Heart right ventricle (tissue), 16 donors: ENCODE results near the gene ATXN7L2. TPM values are rescaled to one million over a fixed set of nuclear protein-coding genes. Genes with fewer than 3 reads are reported as not detected.
A peak's percentile ranks its signal among the peaks of the same experiment; 100 is the strongest.

Source experiments
- ATAC-seq, 8 donors: fragments of 200-7000 bp; cut with Tn5 transposase; one replicate each; pipeline ENCODE4 v1.9.1; 2020; ENCODE audit warnings: mild to moderate bottlenecking in 8 of 8, moderate library complexity in 8 of 8, moderate number of reproducible peaks in 1 of 8
- DNase-seq, 2 donors: peaks; one replicate each; pipeline ENCODE4 v3.0.0-alpha.2; 2020
- H3K27ac ChIP-seq, 10 donors: fragments of 200-600 bp; sonication (generic) in 2 of 10; one replicate each; pipeline versions ENCODE4 v1.5.0 to v1.8.0; 2020 to 2022; ENCODE audit warnings: mild to moderate bottlenecking in 3 of 10
- H3K27me3 ChIP-seq, 7 donors: fragments of 200-600 bp; one replicate each; pipeline ENCODE4 v1.8.0; 2021 to 2022; ENCODE audit warnings: mild to moderate bottlenecking in 2 of 7
- H3K36me3 ChIP-seq, 9 donors: fragments of 200-600 bp; sonication (generic) in 1 of 9; one replicate each; pipeline versions ENCODE4 v1.5.0 to v1.8.0; 2020 to 2022; ENCODE audit warnings: mild to moderate bottlenecking in 2 of 9
- H3K4me1 ChIP-seq, 9 donors: fragments of 200-600 bp; sonication (generic) in 1 of 9; one replicate each; pipeline versions ENCODE4 v1.5.0 to v1.8.0; 2020 to 2022; ENCODE audit warnings: mild to moderate bottlenecking in 4 of 9
- H3K4me3 ChIP-seq, 10 donors: fragments of 200-600 bp; sonication (generic) in 2 of 10; one replicate each; pipeline versions ENCODE4 v1.5.0 to v1.8.0; 2020 to 2022; ENCODE audit warnings: mild to moderate bottlenecking in 7 of 10, moderate library complexity in 2 of 10
- H3K9me3 ChIP-seq, 11 donors: fragments of 200-600 bp in 10 of 11; sonication (generic) in 2 of 11; one replicate each; pipeline versions ENCODE4 v1.5.0 to v1.8.0; 2013 to 2022; ENCODE audit warnings: mild to moderate bottlenecking in 2 of 11, control low read depth in 1 of 11, moderate library complexity in 1 of 11
- CTCF ChIP-seq, 9 donors: fragments of 200-600 bp; sonication (generic) in 2 of 9; IDR thresholded peaks; one replicate each; pipeline versions ENCODE4 v1.5.0 to v1.8.0; 2021 to 2022; ENCODE audit warnings: antibody characterized with exemption in 9 of 9, mild to moderate bottlenecking in 5 of 9, moderate library complexity in 1 of 9
- WGBS, 2 donors: extraction: QIAGEN DNeasy Blood & Tissue Kit; methylation state at CpG; one replicate each; pipeline ENCODE4 v1.1.7; 2013; ENCODE audit warnings: inconsistent platforms in 1 of 2; 5-methylcytosine and 5-hydroxymethylcytosine counted together
- intact Hi-C, 10 donors: fragments of 100-400 bp; cut with DNase I; formaldehyde crosslinking; loops; one replicate each; pipeline versions ENCODE4 v1.11.1 to v1.14.2; 2022
- long read RNA-seq, 3 donors: library from polyadenylated mRNA; unstranded; transcript quantifications; one replicate each; pipeline ENCODE4 v2.0.0, GENCODE V29; 2020 to 2021
- polyA plus RNA-seq, 2 donors: library from polyadenylated mRNA; stranded (reverse); fragments of 200-250 nt; gene quantifications; one replicate each; pipeline ENCODE4 v1.2.3, GENCODE V29; 2013
- total RNA-seq, 10 donors: library from RNA; stranded (reverse); fragmentation: NEBNext Ultra II Directional in 3 of 10; extraction: Animal tissue kit (Norgen Biotek cat#: 25700) in 3 of 10; gene quantifications; one replicate each; pipeline versions ENCODE4 v1.2.1 to v1.2.4, GENCODE V29; 2021 to 2023
- donor health status: Arrhythmogenic right ventricular cardiomyopathy.
- donor health status: ischemic (EF 13 %, LVEDD 7.1; RV severe dilation, severe dysfunction).
- donor health status: healthy with polysubstance abuse.
- donor health status: DM: no; HTN: yes; CAD: no.
- donor health status: DM: no; HTN: no; CAD: no.
- donor health status: ischemic (EF 25% LVEDD 6.9; RV normal size, moderate dysfunction).
- donor health status: ischemic (EF 25% LVEDD 5.7; RV mildly dilated, moderate dysfunction).
- donor health status: healthy.
- donor health status: DM: yes; HTN: yes; CAD: no.
- donor health status: Ischemic cardiomyopathy.
- donor health status: ischemic (EF 35%, LVEDD 5.7; RV mildly dilated, moderate dysfunction).
- donor health status: nonischemic (EF 11% LVEDD 7.7; RV severe dilation, severe dysfunction).
- donor health status: DM: yes; HTN: yes; CAD: no.
- donor health status: PGD.
- donor health status: ischemic (EF 29% LVEDD 5.4; RV normal size, mild dysfunction).
- donor health status: nonischemic (EF 23%, LVEDD 6.1; RV moderate dilation, normal function).

The ATXN7L2 gene
- total RNA-seq (1 to 10 TPM; 1.8 to 3.0 (median 2.5) TPM), polyA plus RNA-seq (10 to 100 TPM in 1 of 2 donors, 1 to 10 TPM in 1; 3.2 to 11.4 TPM)
- long read RNA-seq, donor 1, partial matches to known transcripts, result 0 of 5 reads
- long read RNA-seq, donor 1, other reads (novel, unspliced or antisense), result 4 of 5 reads
- long read RNA-seq, donor 2, partial matches to known transcripts, result 2 of 2 reads
- long read RNA-seq, donor 2, other reads (novel, unspliced or antisense), result 0 of 2 reads
- long read RNA-seq, donor 3, partial matches to known transcripts, result 0 of 1 reads
- long read RNA-seq, donor 3, other reads (novel, unspliced or antisense), result 1 of 1 reads

GRCh38 chr1:109483672-109484518, at the start of gene ATXN7L2:
Gene ATXN7L2, plus strand, starts transcription at chr1:109483905. Its CDS starts 49 bp downstream, at chr1:109483954.
- Histone ChIP-seq H3K9me3 (no peaks in the 10 kb centered on the region), H3K4me3 (peak within 1 kb of the TSS; percentile 33 to 90 (median 82)), H3K27ac (peak within 1 kb of the TSS; percentile 96 to 99 (median 98)), H3K27me3 (peaks cover 0 to 9% (median 0%) of the 10 kb centered on the region in 7 donors), H3K36me3 (peaks cover 0 to 32% (median 4%) of the 10 kb centered on the region in 9 donors), H3K4me1 (peaks cover 8 to 23% (median 18%) of the 10 kb centered on the region in 9 donors)
- WGBS, 2 donors, result 1% methylated on average over 38 to 73 of the region's 73 CpGs
- DNase-seq (peak; percentile 91 to 94), ATAC-seq (peak; percentile 89 to 96 (median 93))
- intact Hi-C loops, result loop anchor here in 2 of 10 donors (5.0 to 10.0 kb wide), 2 partner anchors 57 to 59 kb away; partner anchors contain the start of gene PSMA5 (in 2 of the 2)
- no peak for TF ChIP-seq CTCF (IDR thresholded peaks at IDR 0.05)

- Histone ChIP-seq H3K27me3 (peaks cover 0 to 3% (median 0%) of the 10 kb centered on the region in 7 donors), H3K4me1 (peaks cover 0 to 11% (median 0%) of the 10 kb centered on the region in 9 donors), H3K27ac (no peak overlapping the region), H3K4me3 (no peak overlapping the region), H3K36me3 (no peaks in the 10 kb centered on the region), H3K9me3 (no peaks in the 10 kb centered on the region)
- ATAC-seq (no peak), DNase-seq (no peak)
- no peak for TF ChIP-seq CTCF (IDR thresholded peaks at IDR 0.05)
- 74% methylated on average over 1 of the region's 1 CpG for WGBS, 2 donors
- intact Hi-C loops, result no loop called here
These were observed 49.2 kb upstream of the ATXN7L2 start for GRCh38 chr1:109434484-109434883.

GRCh38 chr1:109438798-109439297, 44.9 kb upstream of the ATXN7L2 start:
- intact Hi-C loops, result no loop called here
- 64 to 73% methylated on average over 3 of the region's 3 CpGs for whole genome bisulfite sequencing, 2 donors
- Histone ChIP-seq H3K4me1 (peaks cover 0 to 13% (median 0%) of the 10 kb centered on the region in 9 donors), H3K9me3 (no peaks in the 10 kb centered on the region), H3K36me3 (no peaks in the 10 kb centered on the region), H3K27me3 (peaks cover 0 to 28% (median 6%) of the 10 kb centered on the region in 7 donors), H3K27ac (peak overlapping the region in 5 of 10 donors; percentile 19 to 49 (median 42)), H3K4me3 (no peak overlapping the region)
- DNase-seq, result peak in 1 of 2 donors; percentile 36
- TF ChIP-seq CTCF (IDR thresholded peaks at IDR 0.05), result no peak
- ATAC-seq, result peak in 7 of 8 donors; percentile 50 to 91 (median 74)

DNA sequence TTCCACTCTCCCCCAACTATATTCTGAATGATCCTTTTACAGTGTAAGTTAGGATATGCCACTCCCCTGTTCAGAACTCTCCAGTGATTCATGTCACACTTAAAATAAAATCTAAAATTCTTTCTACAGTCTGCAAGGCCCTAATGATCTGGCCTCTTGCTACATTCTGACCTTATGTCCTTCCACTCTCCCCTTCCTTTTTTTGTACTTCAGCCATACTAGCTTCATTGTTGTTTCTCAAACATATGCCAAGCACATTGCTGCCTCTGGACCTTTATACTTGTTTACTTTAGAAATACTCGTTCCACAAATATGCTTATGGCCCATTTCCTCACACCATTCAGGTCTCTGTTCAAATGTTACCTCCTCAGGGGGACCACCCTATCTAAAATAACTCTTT, 42.6 kb upstream of the ATXN7L2 start:
- no peaks in the 10 kb centered on the region for H3K36me3 ChIP-seq
- DNase-seq, result no peak
- peaks cover 0 to 13% (median 0%) of the 10 kb centered on the region in 9 donors for H3K4me1 ChIP-seq
- H3K4me3 ChIP-seq, result no peak overlapping the region
- WGBS, 2 donors, result 42 to 47% methylated on average over 1 of the region's 1 CpG
- TF ChIP-seq CTCF (IDR thresholded peaks at IDR 0.05), result no peak
- intact Hi-C loops, result no loop called here
- no peak for ATAC-seq
- H3K9me3 ChIP-seq, result no peaks in the 10 kb centered on the region
- no peak overlapping the region for H3K27ac ChIP-seq
- peaks cover 0 to 50% (median 14%) of the 10 kb centered on the region in 7 donors for H3K27me3 ChIP-seq
